Lung (tissue), 12 donors: ENCODE results near the gene LLCFC1. TPM values are rescaled to one million over a fixed set of nuclear protein-coding genes. Genes with fewer than 3 reads are reported as not detected.

Experiments used
- ATAC-seq: fragments of 200-7000 bp; cut with Tn5 transposase; one replicate; pipeline ENCODE4 v1.9.1; 2020; ENCODE audit warnings: moderate number of reproducible peaks; ENCODE audit not compliant: insufficient read depth, low FRiP score
- DNase-seq, 3 donors: peaks; one replicate each; pipeline ENCODE4 v3.0.0-alpha.2; 2013 to 2017
- H3K27ac ChIP-seq, 2 donors: one replicate each; pipeline ENCODE4 v1.5.1; 2013; ENCODE audit warnings: mild to moderate bottlenecking in 2 of 2, moderate library complexity in 2 of 2, control low read depth in 1 of 2, inconsistent platforms in 1 of 2, low read depth in 1 of 2, low read length in 1 of 2
- H3K27me3 ChIP-seq, 3 donors: one replicate each; pipeline ENCODE4 v1.5.1; 2013; ENCODE audit warnings: low read length in 2 of 3; ENCODE audit not compliant: control insufficient read depth in 3 of 3, insufficient read depth in 3 of 3
- H3K36me3 ChIP-seq, 4 donors: one replicate each; pipeline ENCODE4 v1.5.1; 2013; ENCODE audit warnings: low read length in 4 of 4, mild to moderate bottlenecking in 1 of 4, moderate library complexity in 1 of 4; ENCODE audit not compliant: control insufficient read depth in 4 of 4, insufficient read depth in 4 of 4
- H3K4me1 ChIP-seq, 5 donors: one replicate each; pipeline ENCODE4 v1.5.1; 2013; ENCODE audit warnings: low read length in 5 of 5, mild to moderate bottlenecking in 2 of 5, moderate library complexity in 1 of 5; ENCODE audit not compliant: control insufficient read depth in 5 of 5, insufficient read depth in 5 of 5
- H3K4me3 ChIP-seq: one replicate; pipeline ENCODE4 v1.5.1; 2013; ENCODE audit warnings: mild to moderate bottlenecking, control low read depth, moderate library complexity
- H3K9ac ChIP-seq, 2 donors: one replicate each; pipeline ENCODE4 v1.5.1; 2013; ENCODE audit warnings: low read length in 2 of 2, control low read depth in 1 of 2; ENCODE audit not compliant: insufficient read depth in 1 of 2
- H3K9me3 ChIP-seq, 4 donors: one replicate each; pipeline ENCODE4 v1.5.1; 2013; ENCODE audit warnings: low read length in 3 of 4, mild to moderate bottlenecking in 1 of 4, moderate library complexity in 1 of 4; ENCODE audit not compliant: control insufficient read depth in 4 of 4, insufficient read depth in 3 of 4
- WGBS, 2 donors: extraction: QIAGEN DNeasy Blood & Tissue Kit; methylation state at CpG; one replicate each; pipeline ENCODE4 v1.1.7; 2013; 5-methylcytosine and 5-hydroxymethylcytosine counted together
- polyA plus RNA-seq, 2 donors: library from polyadenylated mRNA; stranded (reverse); fragments of 200-250 nt; gene quantifications; one replicate each; pipeline ENCODE4 v1.2.1, GENCODE V29; 2013
- total RNA-seq, 2 donors: library from RNA; depleted of rRNA in 1 of 2; stranded (reverse); fragments of >200 nt in 1 of 2; gene quantifications; one replicate each; pipeline ENCODE4 v1.2.1, GENCODE V29; 2014 to 2021
- TF ChIP-seq, protein P1 (sequence below): IDR thresholded peaks from 2 replicates; pipeline ENCODE4 v1.5.1; 2012; ENCODE audit warnings: mild to moderate bottlenecking; ENCODE audit errors: control extremely low read depth, extremely low read depth
- donor health status: control.
- donor health status: control.
- donor health status: Bipolar disorder and iron deficiency.
- donor health status: healthy.
- donor health status: DM: yes; HTN: yes; CAD: no.

LLCFC1 gene
- total and polyA plus RNA-seq, 4 donors: 0.22 to 0.70 TPM; not detected in 2

- ATAC-seq: no peak
- WGBS, 2 donors: 93 to 95% methylated on average over 6 of the region's 6 CpGs
Measured at GRCh38 chr7:142942746-142943145, 3.5 kb downstream of the LLCFC1 start.

DNA sequence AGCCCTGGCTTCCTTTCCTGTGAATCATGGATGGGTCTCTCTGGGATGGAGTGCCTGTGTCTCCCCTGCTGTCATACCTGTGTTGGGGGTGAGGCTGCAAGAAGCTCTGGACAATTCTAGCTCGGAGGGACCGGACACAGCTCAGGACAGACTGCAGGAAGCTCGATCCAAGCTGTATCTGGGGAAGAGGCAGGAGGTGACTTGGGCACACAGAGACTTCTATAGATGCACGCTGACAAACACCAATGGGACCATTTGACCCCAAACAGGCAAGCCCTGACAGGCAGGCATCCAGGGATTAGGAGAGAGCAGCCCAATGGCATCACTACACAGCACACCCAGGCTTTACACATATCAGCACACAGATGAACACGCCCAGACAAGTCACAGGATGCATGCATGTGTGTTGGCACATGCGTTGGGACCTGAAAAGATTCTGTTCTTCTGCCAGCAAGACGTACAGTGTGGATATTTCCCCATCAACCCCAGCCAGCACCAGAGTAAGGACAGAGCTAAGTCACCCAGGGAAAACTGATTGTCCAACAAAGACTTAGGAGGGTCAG is 4.5 kb downstream of the LLCFC1 start:
- H3K4me3 ChIP-seq: no peak overlapping the region

More at GRCh38 chr7:142942746-142943145, 3.5 kb downstream of the LLCFC1 start:
- H3K36me3 ChIP-seq: no peaks in the 10 kb centered on the region
- H3K4me1 ChIP-seq: peaks cover 0 to 22% (median 5%) of the 10 kb centered on the region in 5 donors
- H3K9ac ChIP-seq: no peak overlapping the region
- no peak overlapping the region for H3K27ac ChIP-seq
- no peaks in the 10 kb centered on the region for H3K27me3 ChIP-seq
- H3K9me3 ChIP-seq: no peaks in the 10 kb centered on the region
- TF ChIP-seq, protein P1, sequence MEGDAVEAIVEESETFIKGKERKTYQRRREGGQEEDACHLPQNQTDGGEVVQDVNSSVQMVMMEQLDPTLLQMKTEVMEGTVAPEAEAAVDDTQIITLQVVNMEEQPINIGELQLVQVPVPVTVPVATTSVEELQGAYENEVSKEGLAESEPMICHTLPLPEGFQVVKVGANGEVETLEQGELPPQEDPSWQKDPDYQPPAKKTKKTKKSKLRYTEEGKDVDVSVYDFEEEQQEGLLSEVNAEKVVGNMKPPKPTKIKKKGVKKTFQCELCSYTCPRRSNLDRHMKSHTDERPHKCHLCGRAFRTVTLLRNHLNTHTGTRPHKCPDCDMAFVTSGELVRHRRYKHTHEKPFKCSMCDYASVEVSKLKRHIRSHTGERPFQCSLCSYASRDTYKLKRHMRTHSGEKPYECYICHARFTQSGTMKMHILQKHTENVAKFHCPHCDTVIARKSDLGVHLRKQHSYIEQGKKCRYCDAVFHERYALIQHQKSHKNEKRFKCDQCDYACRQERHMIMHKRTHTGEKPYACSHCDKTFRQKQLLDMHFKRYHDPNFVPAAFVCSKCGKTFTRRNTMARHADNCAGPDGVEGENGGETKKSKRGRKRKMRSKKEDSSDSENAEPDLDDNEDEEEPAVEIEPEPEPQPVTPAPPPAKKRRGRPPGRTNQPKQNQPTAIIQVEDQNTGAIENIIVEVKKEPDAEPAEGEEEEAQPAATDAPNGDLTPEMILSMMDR: no peak
- no peak overlapping the region for H3K4me3 ChIP-seq
- DNase-seq: no peak

DNA sequence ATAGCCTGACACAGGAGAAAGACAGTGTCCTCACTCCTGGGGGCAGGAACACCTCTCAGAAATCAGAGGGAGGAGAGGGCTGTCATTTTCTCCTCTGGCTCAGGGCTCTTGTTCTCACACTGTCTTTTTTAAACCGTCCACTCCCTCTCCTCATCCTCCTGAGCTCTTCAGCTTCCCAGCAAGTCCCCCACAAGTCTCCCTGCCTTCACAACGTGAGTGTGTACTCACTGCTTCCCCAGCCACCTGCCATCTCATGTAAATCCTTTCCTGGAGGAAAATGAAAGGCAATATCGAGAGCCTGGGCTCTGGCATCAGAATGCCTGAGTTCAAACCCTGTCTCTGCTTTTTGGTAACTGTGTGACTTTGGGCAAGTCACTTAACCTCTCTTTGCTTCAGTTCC is 5.7 kb downstream of the LLCFC1 start:
- Histone ChIP-seq H3K4me1 (peaks cover 0 to 14% (median 5%) of the 10 kb centered on the region in 5 donors), H3K36me3 (no peaks in the 10 kb centered on the region)
- 73 to 81% methylated on average over 3 of the region's 3 CpGs for WGBS, 2 donors

More for the DNA sequence above, 4.5 kb downstream of the LLCFC1 start:
- no peak for DNase-seq
- Histone ChIP-seq H3K36me3 (no peaks in the 10 kb centered on the region), H3K9me3 (no peaks in the 10 kb centered on the region), H3K27ac (no peak overlapping the region), H3K9ac (no peak overlapping the region), H3K4me1 (peaks cover 0 to 22% (median 5%) of the 10 kb centered on the region in 5 donors), H3K27me3 (no peaks in the 10 kb centered on the region)
- ATAC-seq: no peak
- TF ChIP-seq, protein P1: no peak
- 86 to 90% methylated on average over 7 of the region's 7 CpGs for WGBS, 2 donors

More for the DNA sequence above, 5.7 kb downstream of the LLCFC1 start:
- no peak overlapping the region for H3K27ac ChIP-seq
- TF ChIP-seq, protein P1: no peak
- no peaks in the 10 kb centered on the region for H3K27me3 ChIP-seq
- no peak for ATAC-seq
- no peak for DNase-seq
- H3K9ac ChIP-seq: no peak overlapping the region
- H3K4me3 ChIP-seq: no peak overlapping the region
- H3K9me3 ChIP-seq: no peaks in the 10 kb centered on the region
